Measurements from ENCODE around the gene MAPK4. TPM values are rescaled to one million over a fixed set of nuclear protein-coding genes. Genes with fewer than 3 reads are reported as not detected.

The MAPK4 gene
- total RNA-seq, 1 experiment from 2014 or later, result not detected

DNA sequence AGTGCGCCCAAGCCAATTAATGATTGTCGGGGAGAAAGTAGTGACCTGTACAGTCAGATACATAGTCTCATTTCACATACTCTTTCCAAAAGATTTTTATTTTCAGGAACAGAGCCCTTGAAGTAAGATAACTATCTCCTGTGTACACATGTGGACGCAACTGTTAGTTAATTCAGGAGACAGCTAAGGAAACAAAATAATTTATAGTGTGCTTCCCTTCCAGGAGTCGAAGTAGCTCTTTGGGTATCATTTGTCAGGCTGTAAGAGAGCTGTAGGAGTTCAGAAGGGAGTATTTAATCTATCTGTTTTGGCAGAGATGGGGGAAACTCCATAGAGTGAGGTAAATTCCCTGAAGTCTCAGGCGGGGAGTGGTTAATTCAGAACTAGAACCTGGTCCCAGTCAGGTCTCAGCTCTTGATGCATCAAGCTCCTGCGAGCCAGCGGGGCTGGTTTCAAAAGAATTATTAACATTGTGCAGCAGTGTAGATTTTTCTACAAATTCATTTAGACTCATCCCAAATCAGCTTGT, 63.0 kb downstream of the MAPK4 start:
- Histone ChIP-seq H3K79me2 (ENCODE audit: low read depth) (no peaks in the 10 kb centered on the region), H3F3A (ENCODE audit: insufficient read depth, low read depth) (no peaks in the 10 kb centered on the region), H3K4me1 (replicated peaks; ENCODE audit: insufficient read depth) (no peaks in the 10 kb centered on the region), H3K27ac (no peak overlapping the region), H3K9me3 (ENCODE audit: insufficient read depth, low read depth) (no peaks in the 10 kb centered on the region), H3K9me2 (ENCODE audit: insufficient read depth) (no peaks in the 10 kb centered on the region), H2AFZ (no peak overlapping the region), H4K20me1 (ENCODE audit: insufficient read depth) (no peaks in the 10 kb centered on the region), H3K4me2 (no peak overlapping the region), H3K4me3 (no peak overlapping the region), H3K36me3 (ENCODE audit: low read depth) (no peaks in the 10 kb centered on the region), H3K27me3 (ENCODE audit: insufficient read depth, low read depth) (no peaks in the 10 kb centered on the region)
- intact Hi-C loops (cut with micrococcal nuclease; ENCODE audit: unreplicated experiment), result no loop called here
- ChIA-PET CTCF (no interaction called here), POLR2A (ENCODE audit: unreplicated experiment) (no interaction called here)
- no peak for DNase-seq
- TF ChIP-seq EZH2 (IDR thresholded peaks at IDR 0.05; ENCODE audit: low read depth) (no peak), CTCF (conservative IDR thresholded peaks at IDR 0.05) (no peak)
- no TSS peak for BruUV-seq (replicated peaks)

- no peak for DNase-seq
- ChIA-PET CTCF (no interaction called here), POLR2A (ENCODE audit: unreplicated experiment) (no interaction called here)
- Histone ChIP-seq H4K20me1 (ENCODE audit: insufficient read depth) (no peaks in the 10 kb centered on the region), H3K4me3 (no peak overlapping the region), H3K79me2 (ENCODE audit: low read depth) (no peaks in the 10 kb centered on the region), H2AFZ (no peak overlapping the region), H3K27me3 (ENCODE audit: insufficient read depth, low read depth) (no peaks in the 10 kb centered on the region), H3K9me3 (ENCODE audit: insufficient read depth, low read depth) (no peaks in the 10 kb centered on the region), H3K4me2 (no peak overlapping the region), H3F3A (ENCODE audit: insufficient read depth, low read depth) (no peaks in the 10 kb centered on the region), H3K9me2 (ENCODE audit: insufficient read depth) (no peaks in the 10 kb centered on the region), H3K4me1 (replicated peaks; ENCODE audit: insufficient read depth) (no peaks in the 10 kb centered on the region), H3K27ac (no peak overlapping the region), H3K36me3 (ENCODE audit: low read depth) (no peaks in the 10 kb centered on the region)
- TF ChIP-seq CTCF (conservative IDR thresholded peaks at IDR 0.05) (no peak), EZH2 (IDR thresholded peaks at IDR 0.05; ENCODE audit: low read depth) (no peak)
- no TSS peak for BruUV-seq (replicated peaks)
- intact Hi-C loops (cut with micrococcal nuclease; ENCODE audit: unreplicated experiment), result no loop called here
Measured at GRCh38 chr18:50623694-50624352, 63.9 kb downstream of the MAPK4 start.

DNA sequence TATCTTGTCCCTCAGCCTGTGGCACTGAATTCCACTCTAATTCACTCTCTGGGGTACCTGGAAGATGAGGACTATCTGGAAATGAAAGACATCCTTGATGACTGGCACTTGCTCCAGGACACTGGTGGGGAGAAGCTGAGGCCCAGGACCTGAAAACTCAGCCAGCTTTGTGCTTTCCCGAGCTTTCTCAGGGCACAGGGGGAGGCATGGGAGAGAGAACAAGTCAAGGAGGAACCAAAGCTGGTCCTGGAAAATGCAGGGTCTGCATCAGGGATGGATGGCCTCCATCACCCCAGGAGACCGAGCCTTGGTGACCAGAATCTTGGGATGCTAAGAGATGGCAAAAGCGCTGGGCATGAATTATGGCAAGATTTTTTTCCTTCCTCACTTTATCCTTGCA, 65.1 kb downstream of the MAPK4 start:
- POLR2A ChIA-PET (ENCODE audit: unreplicated experiment), result no interaction called here
- no peak for DNase-seq
- BruUV-seq (replicated peaks), result no TSS peak
- H3K27ac ChIP-seq, result no peak overlapping the region
- H3K4me3 ChIP-seq, result no peak overlapping the region
- no peaks in the 10 kb centered on the region for H3F3A ChIP-seq (ENCODE audit: insufficient read depth, low read depth)
- no peaks in the 10 kb centered on the region for H3K27me3 ChIP-seq (ENCODE audit: insufficient read depth, low read depth)
- H3K4me2 ChIP-seq, result no peak overlapping the region
- H3K79me2 ChIP-seq (ENCODE audit: low read depth), result no peaks in the 10 kb centered on the region
- H2AFZ ChIP-seq, result no peak overlapping the region
- intact Hi-C loops (cut with micrococcal nuclease; ENCODE audit: unreplicated experiment), result no loop called here
- no peaks in the 10 kb centered on the region for H3K4me1 ChIP-seq (replicated peaks; ENCODE audit: insufficient read depth)
- no peaks in the 10 kb centered on the region for H3K9me2 ChIP-seq (ENCODE audit: insufficient read depth)
- no peaks in the 10 kb centered on the region for H3K9me3 ChIP-seq (ENCODE audit: insufficient read depth, low read depth)
- no peak for TF ChIP-seq EZH2 (IDR thresholded peaks at IDR 0.05; ENCODE audit: low read depth)
- TF ChIP-seq CTCF (conservative IDR thresholded peaks at IDR 0.05), result no peak
- CTCF ChIA-PET, result no interaction called here
- no peaks in the 10 kb centered on the region for H3K36me3 ChIP-seq (ENCODE audit: low read depth)
- H4K20me1 ChIP-seq (ENCODE audit: insufficient read depth), result no peaks in the 10 kb centered on the region
